Forelimb muscle (tissue), 1 donor: ENCODE results near the gene FAHD2A. TPM values are rescaled to one million over a fixed set of nuclear protein-coding genes. Genes with fewer than 3 reads are reported as not detected.
"Not testable (repeated sequence)": the region's sequence is repeated elsewhere in the genome, so short reads cannot be mapped to it uniquely, and the experiment has no call there.

Experiments
- DNase-seq: peaks from one replicate; pipeline ENCODE4 v3.0.0-alpha.2; 2013; ENCODE audit warnings: low read depth
- polyA plus RNA-seq: library from polyadenylated mRNA; unstranded; fragments of 120-200 nt; gene quantifications from one replicate; pipeline ENCODE4 v1.2.1, GENCODE V29; 2013; ENCODE audit not compliant: insufficient read length

Gene FAHD2A
- polyA plus RNA-seq, 1 donor = 20.3 TPM

- no peak for DNase-seq
Measured at GRCh38 chr2:95390272-95390880, 12.1 kb upstream of the FAHD2A start.

GRCh38 chr2:95390881-95391321 is 11.6 kb upstream of the FAHD2A start:
- DNase-seq = no peak

GRCh38 chr2:95391641-95392310 is 10.7 kb upstream of the FAHD2A start:
- DNase-seq = no peak

GRCh38 chr2:95392320-95392719 is 10.2 kb upstream of the FAHD2A start:
- no peak for DNase-seq

- no peak for DNase-seq
Measured at GRCh38 chr2:95392730-95393455, 9.6 kb upstream of the FAHD2A start.

GRCh38 chr2:95393901-95394300 is 8.6 kb upstream of the FAHD2A start:
- no peak for DNase-seq

- DNase-seq = no peak
Measured at GRCh38 chr2:95399061-95399460, 3.4 kb upstream of the FAHD2A start.

- DNase-seq = no peak
Measured at GRCh38 chr2:95401480-95401879, 1.0 kb upstream of the FAHD2A start.

GRCh38 chr2:95402004-95402369 is 521 bp upstream of the FAHD2A start:
- not testable (repeated sequence) for DNase-seq

- not testable (repeated sequence) for DNase-seq
Measured at GRCh38 chr2:95403204-95403721, 755 bp downstream of the FAHD2A start.

GRCh38 chr2:95403824-95404223 is 1.3 kb downstream of the FAHD2A start:
- DNase-seq = not testable (repeated sequence)

- not testable (repeated sequence) for DNase-seq
Measured at GRCh38 chr2:95404676-95405075, 2.2 kb downstream of the FAHD2A start.

- DNase-seq = not testable (repeated sequence)
Measured at GRCh38 chr2:95411239-95411638, 8.7 kb downstream of the FAHD2A start.

- DNase-seq = peak; percentile 29
Measured at GRCh38 chr2:95414015-95414594, 11.6 kb downstream of the FAHD2A start.

- not testable (repeated sequence) for DNase-seq
Measured at GRCh38 chr2:95415138-95415537, 12.6 kb downstream of the FAHD2A start.

- not testable (repeated sequence) for DNase-seq
Measured at GRCh38 chr2:95415561-95415960, 13.1 kb downstream of the FAHD2A start.

- DNase-seq = not testable (repeated sequence)
Measured at GRCh38 chr2:95427196-95427867, 24.8 kb downstream of the FAHD2A start.

- DNase-seq = not testable (repeated sequence)
Measured at GRCh38 chr2:95429748-95430467, 27.4 kb downstream of the FAHD2A start.

- DNase-seq = not testable (repeated sequence)
Measured at GRCh38 chr2:95433373-95433772, 30.9 kb downstream of the FAHD2A start.

GRCh38 chr2:95433973-95434372 is 31.5 kb downstream of the FAHD2A start:
- DNase-seq = not testable (repeated sequence)
